RCC 7860 (cell line): ENCODE data around the gene RBM8A.
A peak's percentile ranks its signal among the peaks of the same experiment; 100 is the strongest.
"Not testable (repeated sequence)": the region's sequence is repeated elsewhere in the genome, so short reads cannot be mapped to it uniquely, and the experiment has no call there.

Experiments used
- DNase-seq: peaks from one replicate; pipeline ENCODE4 v3.0.0-alpha.2; 2015; ENCODE audit warnings: low spot score
- FAIRE-seq: peaks from 2 replicates; lab custom pipeline; 2012; peaks lifted over from hg19 to GRCh38; lab: Jason Lieb, UNC

RBM8A gene

DNA sequence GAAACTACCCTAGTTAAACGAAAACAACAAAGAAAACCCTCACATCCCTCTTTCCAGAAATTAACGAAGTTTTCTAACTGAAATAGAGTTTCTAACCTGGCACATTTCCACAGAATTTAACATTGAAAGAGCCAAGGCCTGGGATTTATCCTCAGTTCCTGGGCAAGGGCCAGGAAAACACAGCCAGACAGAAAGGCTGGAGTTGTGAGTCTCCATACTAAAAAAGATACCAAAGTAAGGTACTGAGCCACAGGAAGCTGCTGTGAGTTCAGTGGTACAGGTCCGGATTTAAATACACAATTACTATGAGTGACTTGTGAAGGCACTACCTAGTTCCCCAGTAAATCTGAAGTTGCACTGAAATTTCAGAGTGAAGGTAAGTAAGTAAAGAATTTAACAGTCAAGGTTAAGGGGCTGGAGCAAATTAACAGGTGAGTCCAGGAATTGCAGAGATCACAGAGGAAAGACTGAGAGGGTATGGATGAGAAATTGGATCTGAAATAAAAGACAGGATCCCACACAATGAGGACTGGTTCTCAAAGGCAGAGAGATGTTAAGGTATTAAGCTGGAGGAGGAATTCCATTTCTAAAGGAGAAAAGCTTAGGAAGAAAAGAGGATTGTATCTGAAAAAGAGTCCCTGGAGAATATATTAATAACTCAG, 29.6 kb upstream of the RBM8A start:
- FAIRE-seq: no peak
- no peak for DNase-seq

DNA sequence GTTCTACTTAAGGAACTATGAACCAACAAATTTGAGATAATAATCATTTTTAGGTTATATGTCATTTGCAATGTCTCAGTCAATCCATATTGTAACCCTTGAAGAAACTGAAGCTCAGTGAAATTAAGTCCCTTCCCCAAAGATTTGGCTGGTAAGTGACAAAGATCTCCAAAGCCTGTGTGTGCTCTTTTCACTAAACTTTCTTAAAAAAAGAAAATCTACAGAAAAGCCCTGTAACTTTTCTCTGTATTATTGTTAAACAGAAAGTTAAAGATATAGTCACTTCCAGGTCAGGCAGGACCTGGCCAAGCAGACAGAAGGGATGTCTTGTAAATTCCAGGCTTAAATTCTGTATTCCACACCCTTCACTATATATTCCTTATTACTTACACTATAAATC, 29.1 kb upstream of the RBM8A start:
- FAIRE-seq: no peak
- no peak for DNase-seq

DNA sequence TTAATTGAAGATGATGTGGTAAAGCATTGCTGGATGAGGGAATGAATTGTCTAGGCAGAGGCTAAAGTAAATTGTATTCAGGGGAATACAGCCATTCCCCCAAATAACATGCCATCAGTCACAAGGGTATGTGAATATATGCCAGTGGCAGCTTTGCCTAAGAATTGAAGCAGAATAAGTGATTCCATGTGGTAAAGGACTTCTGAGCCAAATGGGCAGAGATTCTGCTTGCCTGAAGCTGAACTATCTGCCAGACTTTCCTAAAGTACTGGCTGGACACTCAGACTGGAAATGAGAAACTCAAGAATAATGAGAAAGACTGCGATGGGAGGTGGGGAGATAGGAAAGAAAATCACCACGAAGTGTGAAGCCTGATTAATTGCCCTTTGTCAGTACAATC, 28.2 kb upstream of the RBM8A start:
- DNase-seq: no peak
- FAIRE-seq: no peak

DNA sequence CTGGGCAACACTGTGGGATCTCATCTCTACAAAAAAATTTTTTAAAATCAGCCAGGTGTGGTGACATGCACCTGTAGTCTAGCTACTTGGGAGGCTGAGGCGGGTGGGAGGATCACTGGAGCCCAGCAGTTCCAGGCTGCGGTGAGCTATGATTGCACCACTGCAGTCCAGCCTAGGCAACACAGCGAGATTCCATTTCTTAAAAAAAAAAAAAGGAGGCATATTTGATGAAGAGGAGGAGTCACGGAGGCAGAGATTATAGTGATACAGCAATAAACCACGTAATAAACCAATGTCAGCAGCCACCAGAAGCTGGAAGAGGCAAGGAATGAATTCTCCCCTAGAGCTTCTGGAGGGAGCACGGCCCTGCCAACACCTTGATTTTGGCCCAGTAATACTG, 26.6 kb upstream of the RBM8A start:
- FAIRE-seq: no peak
- no peak for DNase-seq

DNA sequence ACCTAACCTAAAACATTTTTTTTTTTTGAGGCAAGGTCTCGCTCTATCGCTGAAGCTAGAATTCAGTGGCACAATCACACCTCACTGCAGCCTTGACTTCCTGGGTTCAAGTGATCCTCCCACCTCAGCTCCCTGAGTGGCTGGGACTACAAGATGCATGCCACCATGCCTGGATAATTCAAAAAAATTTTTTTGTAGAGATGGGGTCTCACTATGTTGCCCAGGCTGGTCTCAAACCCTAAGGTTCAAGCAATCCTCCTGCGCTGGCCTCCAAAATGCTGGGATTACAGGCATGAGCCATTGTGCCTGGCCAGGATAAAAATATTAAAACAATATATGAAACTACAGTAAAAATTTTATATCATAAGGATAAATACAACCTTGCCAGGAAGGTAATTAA, 25.6 kb upstream of the RBM8A start:
- FAIRE-seq: no peak

DNA sequence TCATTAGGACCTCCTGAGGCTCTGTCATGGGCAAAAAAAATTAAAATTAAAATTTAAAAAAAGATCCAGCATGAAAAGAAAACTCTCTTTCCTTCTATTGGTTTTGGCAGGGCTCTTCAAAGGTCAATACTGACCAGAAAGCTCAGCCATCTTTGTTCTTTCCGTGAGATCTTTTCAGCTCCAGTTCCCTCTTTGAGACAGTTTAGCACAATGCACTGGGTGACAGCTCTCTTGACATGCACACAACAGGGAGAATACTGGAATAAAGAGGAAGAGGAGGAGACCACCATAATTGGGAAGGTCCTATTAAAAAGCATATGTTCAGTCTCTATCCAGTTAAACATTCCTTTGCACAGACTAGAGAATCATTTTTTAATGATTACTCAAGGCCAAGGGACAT, 24.2 kb upstream of the RBM8A start:
- no peak for FAIRE-seq
- DNase-seq: no peak

More for the DNA sequence above, 25.6 kb upstream of the RBM8A start:
- no peak for DNase-seq

DNA sequence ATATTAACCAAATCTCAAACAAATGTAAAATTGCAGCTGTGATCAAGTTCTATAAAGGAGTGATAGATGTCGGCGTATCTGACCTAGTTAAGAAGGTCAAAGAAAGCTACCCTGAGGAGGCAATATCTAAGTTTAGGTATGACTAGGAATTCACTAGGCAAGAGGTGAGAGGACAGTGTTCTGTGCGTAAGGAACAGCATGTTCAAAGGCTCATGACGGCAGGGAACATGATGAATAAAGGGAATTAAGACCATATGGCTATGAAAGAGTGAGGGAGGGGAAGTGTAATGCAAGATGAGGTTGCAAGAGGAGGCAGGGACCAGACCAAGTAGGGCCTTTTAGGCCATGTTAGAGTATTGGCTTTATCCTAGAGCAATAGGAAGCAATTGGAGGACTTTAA, 21.9 kb upstream of the RBM8A start:
- FAIRE-seq (no peak), DNase-seq (no peak)

DNA sequence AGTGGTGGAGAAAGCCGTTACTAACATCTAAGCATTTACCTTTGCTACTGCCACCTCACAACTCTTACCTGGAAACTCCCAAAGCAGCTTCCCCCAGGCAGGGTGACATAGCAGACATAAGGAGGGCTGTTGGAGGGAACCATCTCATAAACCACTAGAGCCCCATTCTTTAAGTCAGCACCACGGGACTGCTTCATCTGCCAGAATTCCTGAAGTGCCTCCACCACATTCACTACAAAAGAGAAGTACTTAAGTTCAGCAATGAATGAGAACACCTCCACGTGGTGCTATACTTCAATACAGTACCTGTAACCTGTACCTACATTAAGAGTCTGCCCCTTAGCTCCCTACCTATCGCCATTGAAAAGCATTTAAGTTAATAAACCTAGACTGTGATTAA, 20.3 kb upstream of the RBM8A start:
- no peak for FAIRE-seq
- no peak for DNase-seq

DNA sequence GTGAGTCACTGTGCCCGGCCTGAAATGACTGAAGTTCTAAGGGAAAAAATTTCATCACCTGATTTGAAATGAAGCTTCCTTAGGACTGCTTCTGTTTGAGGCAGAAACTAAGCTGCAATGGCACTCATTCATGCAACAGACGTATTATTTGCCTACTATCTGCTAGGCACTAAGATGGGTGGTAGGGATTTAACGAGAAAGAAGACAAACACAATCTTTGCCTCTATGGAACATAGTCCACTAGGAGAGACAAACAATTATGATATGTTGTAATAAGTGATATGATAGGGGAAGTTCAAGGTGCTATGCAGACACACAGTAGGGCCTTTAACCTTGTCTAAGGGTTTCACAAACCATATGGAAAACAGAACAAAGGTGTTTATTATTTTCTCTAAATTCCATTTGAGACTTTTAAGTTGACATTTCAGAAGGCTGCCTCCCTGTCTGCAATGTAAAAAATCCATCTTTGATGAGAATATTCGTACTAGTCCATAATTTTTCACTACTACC, 19.2 kb upstream of the RBM8A start:
- FAIRE-seq (no peak), DNase-seq (no peak)

DNA sequence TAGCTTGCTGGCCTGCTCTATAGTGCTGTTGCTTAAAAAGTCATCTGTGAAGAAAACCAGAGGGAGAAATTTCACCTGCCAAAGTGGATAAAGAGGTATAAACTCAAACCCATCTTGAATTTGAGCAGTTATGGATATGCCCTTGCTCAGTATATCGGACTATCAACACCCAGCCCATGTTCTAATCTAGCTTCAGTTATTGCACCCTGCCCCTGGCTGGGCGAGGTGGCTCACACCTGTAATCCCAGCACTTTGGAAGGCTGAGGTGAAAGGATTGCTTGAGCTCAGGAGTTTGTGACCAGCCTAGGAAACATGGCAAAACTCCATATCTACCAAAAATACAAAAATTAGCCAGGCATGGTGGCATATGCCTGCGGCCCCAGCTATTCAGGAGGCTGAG, 17.2 kb upstream of the RBM8A start:
- DNase-seq: no peak
- no peak for FAIRE-seq

DNA sequence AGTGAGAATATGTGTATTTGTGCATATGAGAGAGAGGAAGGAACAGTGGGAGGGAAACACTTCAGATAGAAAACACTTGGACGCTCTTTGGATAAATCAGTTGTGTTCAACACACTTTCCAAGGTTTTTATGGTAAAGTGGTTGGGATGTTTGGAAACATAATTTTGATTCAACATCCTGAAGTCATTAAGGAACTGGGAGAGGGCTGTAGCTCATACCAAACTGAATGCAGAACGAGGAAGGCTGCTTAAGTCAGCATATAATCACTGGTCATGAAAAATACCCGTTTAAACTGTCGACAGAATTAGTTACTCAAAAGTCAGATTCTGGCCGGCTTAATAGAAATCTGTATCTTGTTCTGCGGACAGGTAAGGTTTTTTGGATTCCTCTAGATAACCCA, 15.6 kb upstream of the RBM8A start:
- FAIRE-seq (no peak), DNase-seq (no peak)

DNA sequence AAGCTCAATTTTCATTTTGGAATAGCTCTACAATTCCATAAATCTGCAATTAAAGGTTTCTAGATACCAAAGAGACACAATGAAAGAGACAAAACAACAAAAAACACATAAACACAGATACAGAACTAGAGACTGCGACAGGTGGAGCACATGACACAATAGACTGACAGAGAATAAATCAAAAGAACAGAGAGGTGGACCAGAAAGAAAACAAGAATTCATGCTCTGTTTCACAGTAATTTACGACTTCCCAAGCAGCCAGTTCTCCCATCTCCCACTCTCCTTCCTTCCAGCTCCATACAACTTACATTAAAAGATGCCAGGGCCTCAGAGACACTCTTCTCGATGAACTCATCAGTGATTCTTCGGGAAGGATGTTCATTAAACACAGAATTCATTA, 15.1 kb upstream of the RBM8A start:
- DNase-seq (no peak), FAIRE-seq (no peak)

DNA sequence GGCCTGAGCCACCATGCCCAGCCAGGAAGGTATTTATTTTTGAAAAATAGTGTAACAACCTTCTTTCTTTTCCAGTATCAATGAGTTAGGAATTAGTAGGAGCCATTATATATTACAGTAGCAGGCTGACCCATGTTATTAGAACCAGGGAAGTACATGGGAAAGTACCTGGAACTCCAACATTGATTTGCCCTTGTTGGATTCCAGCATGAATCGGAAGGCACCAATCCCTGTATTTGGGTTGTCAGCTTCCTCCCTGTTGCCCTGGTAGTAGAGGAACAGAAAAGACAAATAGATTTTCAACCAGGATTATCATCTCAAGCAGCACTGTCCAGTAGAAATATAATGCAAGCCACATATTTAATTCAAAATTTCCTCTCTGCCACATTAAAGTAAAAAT, 10.2 kb upstream of the RBM8A start:
- no peak for DNase-seq
- FAIRE-seq: no peak

DNA sequence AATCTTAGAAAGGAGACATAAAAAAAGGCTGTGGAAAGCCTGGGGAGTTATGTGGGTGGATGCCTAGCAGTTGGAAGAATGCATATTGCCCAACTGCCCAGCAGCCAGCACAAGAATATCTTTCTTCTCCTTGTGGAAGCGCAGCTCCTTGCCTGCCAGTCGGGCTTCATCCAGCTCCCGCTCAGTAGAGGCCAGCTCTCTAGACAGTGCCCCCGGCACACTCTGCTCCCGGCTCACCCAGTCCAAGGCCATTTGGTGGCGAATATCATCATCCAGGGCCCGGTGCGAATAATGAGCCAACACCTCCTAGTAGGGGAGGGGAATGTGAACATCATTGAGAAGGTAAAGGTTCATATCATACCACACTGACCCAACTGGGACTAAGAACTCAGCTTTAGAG, 9.0 kb upstream of the RBM8A start:
- DNase-seq (no peak), FAIRE-seq (no peak)

DNA sequence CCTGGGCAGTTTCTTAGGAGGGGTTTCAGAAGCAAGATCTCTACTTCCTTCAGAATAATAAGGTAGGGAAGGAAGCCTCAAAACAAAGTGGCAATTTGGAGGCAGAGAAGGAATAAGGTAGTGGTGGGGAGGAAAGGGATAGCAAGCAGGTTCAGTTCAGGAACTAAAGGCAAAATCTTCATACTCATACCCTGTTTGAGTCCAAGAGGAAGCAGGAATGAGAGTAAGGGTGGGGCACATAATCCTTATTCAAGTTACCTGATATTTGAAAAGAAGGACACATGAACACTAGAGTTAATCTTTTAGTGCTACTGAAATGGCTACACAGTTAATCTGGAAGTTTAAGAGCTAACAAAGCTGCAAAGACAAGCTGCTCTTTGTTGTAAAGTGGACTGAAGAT, 8.4 kb upstream of the RBM8A start:
- no peak for FAIRE-seq
- DNase-seq: no peak

DNA sequence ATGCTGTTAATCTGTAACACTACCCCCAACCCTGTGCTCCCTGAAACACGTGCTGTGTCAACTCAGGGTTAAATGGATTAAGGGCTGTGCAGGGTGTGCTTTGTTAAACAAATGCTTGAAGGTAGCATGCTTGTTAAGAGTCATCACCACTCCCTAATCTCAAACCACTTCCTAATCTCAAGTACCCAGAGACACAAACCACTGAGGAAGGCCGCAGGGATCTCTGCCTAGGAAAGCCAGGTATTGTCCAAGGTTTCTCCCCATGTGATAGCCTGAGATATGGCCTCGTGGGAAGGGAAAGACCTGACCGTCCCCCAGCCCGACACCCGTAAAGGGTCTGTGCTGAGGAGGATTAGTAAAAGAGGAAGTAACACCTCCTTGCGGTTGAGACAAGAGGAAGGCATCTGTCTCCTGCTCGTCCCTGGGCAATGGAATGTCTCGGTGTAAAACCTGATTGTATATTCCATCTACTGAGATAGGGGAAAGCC, 5.3 kb upstream of the RBM8A start:
- not testable (repeated sequence) for DNase-seq, FAIRE-seq

DNA sequence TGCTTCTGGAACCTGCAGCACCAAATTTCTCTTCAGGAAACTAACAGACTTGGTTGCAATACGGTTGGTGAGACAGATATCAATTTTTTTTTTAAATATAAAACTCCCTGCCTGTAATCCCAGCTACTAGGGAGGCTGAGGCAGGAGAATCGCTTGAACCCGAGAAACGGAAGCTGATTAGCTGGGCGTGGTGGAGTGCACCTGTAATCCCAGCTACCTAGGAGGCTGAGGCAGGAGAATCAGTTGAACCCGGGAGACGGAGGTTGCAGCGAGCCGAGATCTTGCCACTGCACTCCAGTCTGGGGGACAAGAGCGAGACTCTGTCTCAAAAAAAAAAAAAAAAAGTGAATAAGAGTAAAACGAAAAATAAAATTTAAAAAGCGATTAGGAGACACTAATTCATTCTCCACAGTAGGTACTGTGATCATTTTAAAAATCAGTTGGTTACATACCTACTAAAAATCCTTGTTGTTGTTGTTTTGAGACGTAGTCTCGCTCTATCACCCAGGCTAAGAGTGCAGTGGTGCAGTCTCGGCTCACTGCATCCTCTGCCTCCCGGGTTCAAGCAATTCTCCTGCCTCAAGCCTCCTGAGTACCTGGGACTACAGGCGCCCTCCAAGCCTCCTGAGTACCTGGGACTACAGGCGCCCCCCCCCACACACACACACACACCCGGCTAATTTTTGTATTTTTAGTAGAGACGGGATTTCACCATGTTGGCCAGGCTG, 796 bp upstream of the RBM8A start:
- FAIRE-seq: no peak
- DNase-seq: no peak

DNA sequence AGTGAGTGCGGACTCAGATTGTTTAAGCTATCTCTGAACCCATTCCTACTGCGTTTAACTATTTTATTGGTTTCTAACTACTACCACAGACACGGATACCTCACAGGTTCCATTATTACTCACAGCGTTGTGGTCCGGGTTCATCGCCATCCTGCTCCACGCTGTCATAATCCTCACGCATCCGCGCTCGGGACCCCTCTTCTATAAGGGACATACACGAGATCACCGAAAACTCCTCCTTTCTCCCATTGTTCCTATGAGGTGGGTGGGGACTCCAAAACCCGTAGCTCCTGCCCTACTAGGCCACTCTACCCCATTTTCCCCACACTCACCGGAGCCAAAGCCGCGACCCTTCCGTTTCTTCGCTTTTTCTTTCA, 610 bp downstream of the RBM8A start:
- no peak for DNase-seq
- no peak for FAIRE-seq

DNA sequence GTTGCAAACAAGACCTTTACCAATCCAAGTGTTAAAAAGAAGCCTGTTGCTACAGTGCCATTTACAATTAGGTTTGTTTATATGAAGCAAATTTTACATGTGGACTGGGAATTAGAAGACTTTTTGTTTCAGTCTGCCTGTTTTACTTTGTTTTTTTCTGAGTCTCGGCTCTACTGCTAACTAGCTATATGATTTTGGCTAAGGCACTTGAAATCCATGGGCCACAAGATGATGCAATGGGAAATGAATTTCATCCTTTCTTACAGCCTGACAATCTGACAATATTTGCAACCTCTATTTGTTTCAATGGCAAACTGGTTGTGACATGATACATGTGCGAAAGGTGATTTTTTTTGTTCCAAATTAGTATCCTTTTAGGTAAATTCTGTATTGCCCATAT, 5.0 kb downstream of the RBM8A start:
- FAIRE-seq: no peak

DNA sequence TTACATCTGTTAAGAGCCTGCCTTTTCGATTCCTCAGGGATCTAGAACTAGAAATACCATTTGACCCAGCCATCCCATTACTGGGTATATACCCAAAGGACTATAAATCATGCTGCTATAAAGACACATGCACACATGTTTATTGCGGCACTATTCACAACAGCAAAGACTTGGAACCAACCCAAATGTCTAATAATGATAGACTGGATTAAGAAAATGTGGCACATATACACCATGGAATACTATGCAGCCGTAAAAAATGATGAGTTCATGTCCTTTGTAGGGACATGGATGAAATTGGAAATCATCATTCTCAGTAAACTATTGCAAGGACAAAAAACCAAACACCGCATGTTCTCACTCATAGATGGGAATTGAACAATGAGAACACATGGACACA, 7.0 kb downstream of the RBM8A start:
- not testable (repeated sequence) for DNase-seq, FAIRE-seq

More for the DNA sequence above, 5.0 kb downstream of the RBM8A start:
- DNase-seq: no peak

DNA sequence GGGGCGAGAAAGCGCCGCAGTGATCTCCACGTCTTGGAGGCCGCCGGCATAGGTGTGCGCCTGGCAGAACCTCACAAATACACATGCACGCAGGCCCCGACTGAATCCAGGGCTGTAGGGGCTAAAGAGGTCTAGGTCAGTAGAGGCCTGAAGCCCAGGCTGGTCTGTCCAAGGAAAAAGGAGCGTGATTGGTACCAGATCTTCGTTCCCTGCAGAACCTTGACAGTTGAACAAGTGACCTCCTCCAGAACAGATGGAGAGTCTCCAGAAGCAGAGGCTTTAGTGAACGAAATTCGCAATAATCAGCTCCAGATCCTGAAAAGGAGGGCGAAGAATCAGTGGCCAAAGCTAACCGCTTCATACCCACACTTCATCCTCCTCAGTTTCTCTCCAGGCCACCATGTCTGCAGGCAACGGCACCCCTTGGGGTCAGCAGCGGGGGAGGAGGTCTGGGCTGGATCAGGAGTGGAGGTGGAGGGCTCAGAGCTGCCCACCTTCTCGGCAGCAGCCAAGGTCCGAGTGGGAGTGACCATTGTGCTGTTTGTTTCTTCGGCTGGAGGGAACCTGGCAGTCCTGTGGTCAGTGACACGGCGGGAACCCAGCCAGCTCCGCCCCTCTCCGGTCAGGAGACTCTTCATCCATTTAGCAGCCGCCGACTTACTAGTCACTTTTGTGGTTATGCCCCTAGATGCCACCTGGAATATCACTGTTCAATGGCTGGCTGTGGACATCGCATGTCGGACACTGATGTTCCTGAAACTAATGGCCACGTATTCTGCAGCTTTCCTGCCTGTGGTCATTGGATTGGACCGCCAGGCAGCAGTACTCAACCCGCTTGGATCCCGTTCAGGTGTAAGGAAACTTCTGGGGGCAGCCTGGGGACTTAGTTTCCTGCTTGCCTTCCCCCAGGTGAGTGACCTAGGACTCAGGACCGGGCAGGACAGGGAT, 8.0 kb downstream of the RBM8A start:
- peak; percentile 7 for FAIRE-seq

More for the DNA sequence above, 8.0 kb downstream of the RBM8A start:
- DNase-seq: peak; percentile 78
